ENCODE data around the gene KRTAP4-11.
"Not testable (repeated sequence)": the region's sequence is repeated elsewhere in the genome, so short reads cannot be mapped to it uniquely, and the experiment has no call there.

Gene KRTAP4-11

DNA sequence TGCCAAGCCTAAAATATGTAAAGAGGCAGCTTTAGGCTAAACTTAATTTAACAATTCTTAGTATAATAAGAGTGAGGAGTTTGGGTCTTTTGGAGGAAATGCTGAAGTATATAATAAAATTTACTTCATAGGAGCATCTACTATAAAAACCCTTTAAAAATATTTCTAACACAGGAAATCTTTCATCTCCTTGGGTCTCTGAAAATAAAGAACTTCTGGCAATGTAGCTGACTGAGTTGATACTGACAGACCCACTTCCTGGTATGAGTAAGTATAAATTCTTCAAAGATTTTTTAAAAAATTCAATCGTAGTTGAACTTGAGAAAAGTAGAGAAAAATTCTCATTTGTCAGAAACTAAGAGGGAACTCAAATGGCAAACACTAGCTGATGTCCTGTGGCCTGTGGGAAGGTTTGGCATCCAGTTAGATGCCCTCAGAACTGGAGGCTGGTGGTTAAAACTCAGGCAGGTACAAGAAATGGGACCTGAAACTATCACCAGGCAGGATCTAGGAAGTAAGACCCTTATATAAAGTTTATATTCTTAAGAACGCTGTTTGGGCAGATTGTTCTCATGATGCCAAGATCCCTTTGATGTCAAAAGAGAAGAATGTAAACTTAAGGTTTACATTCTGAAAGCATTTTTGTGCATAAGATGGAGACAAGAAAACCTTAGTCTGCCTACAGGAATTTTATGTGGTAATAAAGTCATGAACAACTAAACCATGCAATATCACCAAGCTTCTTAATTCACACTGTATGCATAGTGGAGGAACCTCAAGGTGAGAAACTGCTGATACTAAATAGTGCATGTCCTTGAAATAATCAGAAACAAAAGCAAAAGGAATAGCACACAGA lies 15.9 kb upstream of the KRTAP4-11 start:
- DNase-seq (ENCODE audit: extremely low read depth, low read depth): no peak
- H3K4me3 ChIP-seq (replicated peaks; ENCODE audit: low read depth, low read length): no peak overlapping the region
- TF ChIP-seq, protein P1, sequence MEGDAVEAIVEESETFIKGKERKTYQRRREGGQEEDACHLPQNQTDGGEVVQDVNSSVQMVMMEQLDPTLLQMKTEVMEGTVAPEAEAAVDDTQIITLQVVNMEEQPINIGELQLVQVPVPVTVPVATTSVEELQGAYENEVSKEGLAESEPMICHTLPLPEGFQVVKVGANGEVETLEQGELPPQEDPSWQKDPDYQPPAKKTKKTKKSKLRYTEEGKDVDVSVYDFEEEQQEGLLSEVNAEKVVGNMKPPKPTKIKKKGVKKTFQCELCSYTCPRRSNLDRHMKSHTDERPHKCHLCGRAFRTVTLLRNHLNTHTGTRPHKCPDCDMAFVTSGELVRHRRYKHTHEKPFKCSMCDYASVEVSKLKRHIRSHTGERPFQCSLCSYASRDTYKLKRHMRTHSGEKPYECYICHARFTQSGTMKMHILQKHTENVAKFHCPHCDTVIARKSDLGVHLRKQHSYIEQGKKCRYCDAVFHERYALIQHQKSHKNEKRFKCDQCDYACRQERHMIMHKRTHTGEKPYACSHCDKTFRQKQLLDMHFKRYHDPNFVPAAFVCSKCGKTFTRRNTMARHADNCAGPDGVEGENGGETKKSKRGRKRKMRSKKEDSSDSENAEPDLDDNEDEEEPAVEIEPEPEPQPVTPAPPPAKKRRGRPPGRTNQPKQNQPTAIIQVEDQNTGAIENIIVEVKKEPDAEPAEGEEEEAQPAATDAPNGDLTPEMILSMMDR (IDR thresholded peaks at IDR 0.05; ENCODE audit: low read depth, low read length, missing control alignments): no peak

DNA sequence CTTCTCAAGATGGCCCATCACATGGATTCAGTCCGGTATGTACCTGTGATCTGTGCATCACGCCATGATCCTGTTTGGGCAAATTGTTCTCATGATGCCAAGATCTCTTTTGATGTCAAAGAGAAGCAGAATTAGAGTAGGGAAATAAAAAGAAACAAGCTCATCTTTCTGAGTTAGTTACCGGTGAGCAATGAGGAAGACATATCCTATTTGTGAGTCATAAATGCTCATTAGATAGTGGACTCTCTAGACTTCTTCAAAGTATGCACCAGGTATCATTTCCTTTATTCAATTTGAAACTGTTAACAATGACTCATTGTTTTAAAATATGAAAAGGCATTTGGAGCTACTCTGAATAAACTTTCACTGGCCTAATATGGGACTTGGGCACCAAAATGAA lies 13.8 kb upstream of the KRTAP4-11 start:
- TF ChIP-seq, protein P1 (IDR thresholded peaks at IDR 0.05; ENCODE audit: low read depth, low read length, missing control alignments): no peak
- DNase-seq (ENCODE audit: extremely low read depth, low read depth): no peak
- no peak overlapping the region for H3K4me3 ChIP-seq (replicated peaks; ENCODE audit: low read depth, low read length)

DNA sequence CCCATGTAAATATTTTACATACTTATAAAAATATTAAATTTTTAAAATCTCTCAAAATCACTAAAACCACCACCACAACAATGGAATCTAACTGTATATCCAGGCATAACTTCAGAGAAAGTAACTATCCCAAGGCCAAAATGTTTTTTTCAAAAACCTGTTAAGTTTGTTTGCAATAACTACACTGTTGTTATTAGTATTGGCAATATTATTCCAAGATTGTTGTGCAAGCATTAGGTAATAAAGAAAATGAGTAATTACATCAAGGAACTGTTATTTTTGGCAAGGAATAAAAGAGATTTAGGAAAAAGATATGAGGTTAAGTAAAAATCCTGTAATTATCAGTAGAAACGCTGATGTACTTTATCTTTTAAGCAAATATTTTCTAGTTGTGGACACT lies 9.2 kb upstream of the KRTAP4-11 start:
- TF ChIP-seq, protein P1 (IDR thresholded peaks at IDR 0.05; ENCODE audit: low read depth, low read length, missing control alignments): no peak
- H3K4me3 ChIP-seq (replicated peaks; ENCODE audit: low read depth, low read length): no peak overlapping the region
- no peak for DNase-seq (ENCODE audit: extremely low read depth, low read depth)

DNA sequence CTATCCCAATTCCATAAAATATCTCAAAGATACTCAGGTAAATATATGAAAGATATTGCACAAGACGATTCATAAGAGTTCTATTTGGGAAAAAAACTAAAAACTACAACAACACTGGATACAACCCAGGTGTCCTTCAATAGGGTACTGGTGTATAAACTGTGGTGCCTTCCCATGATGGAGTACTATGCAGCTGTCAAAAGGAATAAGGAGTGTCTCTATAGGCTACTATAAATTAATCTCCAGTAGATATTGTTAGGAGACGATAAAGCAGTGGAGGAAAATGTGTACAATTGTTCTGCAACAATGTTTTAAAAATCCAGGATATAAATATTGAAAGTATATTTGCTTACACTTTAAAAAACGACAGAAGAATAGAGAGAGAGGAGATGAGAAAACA lies 8.2 kb upstream of the KRTAP4-11 start:
- TF ChIP-seq, protein P1 (IDR thresholded peaks at IDR 0.05; ENCODE audit: low read depth, low read length, missing control alignments): no peak
- no peak overlapping the region for H3K4me3 ChIP-seq (replicated peaks; ENCODE audit: low read depth, low read length)
- no peak for DNase-seq (ENCODE audit: extremely low read depth, low read depth)

DNA sequence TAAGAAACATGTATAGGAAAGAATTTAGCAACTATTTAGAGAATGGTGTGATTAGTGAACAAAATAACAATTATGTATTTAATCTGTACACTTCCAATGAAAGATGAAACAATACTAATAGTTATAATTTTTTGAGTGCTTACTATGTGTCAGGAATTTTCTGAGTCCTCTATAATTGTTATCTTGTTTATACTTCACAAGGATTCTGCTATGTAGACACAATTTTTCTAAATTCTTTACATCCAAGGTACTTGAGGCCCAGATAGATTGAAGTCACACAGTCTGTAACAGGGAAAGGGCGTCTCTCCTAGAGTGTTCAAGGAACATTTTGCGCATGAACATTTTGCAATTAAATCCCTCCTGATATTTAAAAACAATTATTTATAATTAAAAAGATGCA lies 6.9 kb upstream of the KRTAP4-11 start:
- no peak overlapping the region for H3K4me3 ChIP-seq (replicated peaks; ENCODE audit: low read depth, low read length)
- TF ChIP-seq, protein P1 (IDR thresholded peaks at IDR 0.05; ENCODE audit: low read depth, low read length, missing control alignments): no peak
- DNase-seq (ENCODE audit: extremely low read depth, low read depth): no peak

DNA sequence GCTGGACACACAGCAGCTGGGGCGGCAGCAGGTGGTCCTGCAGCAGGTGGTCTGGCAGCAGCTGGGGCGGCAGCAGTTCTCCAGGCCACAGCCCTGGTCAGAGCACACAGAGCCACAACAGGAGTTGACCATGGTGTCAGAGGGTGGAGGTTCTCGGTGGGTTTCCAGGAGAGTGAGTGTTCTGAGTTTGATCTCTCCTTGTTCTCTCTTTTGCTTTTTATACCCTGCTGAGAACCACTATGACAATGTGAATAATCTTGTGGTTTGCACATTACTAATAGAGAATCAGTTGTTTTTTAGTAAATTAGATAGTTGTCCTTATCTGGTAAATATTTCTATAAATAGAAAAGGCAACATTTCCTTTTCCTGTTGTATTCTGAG lies 5.8 kb upstream of the KRTAP4-11 start, which contains the start of gene KRTAP4-12:
Gene KRTAP4-12, minus strand, starts transcription at position 192 of the 381 bp plus-strand sequence. Its CDS starts 60 bp downstream, at position 132.
- DNase-seq (ENCODE audit: extremely low read depth, low read depth); H3K4me3 ChIP-seq (replicated peaks; ENCODE audit: low read depth, low read length): not testable (repeated sequence)

DNA sequence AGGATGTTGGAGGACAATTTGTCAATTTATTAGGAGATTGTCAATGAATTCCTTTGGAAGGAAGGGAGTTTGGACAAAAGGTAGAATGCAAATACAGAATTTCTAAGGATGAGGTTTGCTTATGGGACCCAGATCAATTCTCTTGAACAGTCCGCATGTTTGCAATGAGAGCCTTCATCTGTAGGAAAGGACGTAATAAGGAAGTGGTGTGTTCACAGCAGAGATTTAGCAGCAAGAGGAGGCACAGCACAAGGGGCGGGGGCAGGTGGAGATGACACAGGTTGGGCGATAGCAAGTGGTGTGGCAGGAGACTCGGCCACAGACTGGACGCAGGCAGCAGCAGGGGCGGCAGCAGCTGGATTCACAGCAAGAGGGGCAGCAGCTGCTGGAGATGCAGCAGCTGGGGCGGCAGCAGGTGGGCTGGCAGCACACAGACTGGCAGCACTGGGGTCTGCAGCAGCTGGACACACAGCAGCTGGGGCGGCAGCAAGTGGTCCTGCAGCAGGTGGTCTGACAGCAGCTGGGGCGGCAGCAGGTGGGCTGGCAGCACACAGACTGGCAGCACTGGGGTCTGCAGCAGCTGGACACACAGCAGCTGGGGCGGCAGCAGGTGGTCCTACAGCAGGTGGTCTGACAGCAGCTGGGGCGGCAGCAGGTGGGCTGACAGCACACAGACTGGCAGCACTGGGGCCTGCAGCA lies 5.3 kb upstream of the KRTAP4-11 start:
- not testable (repeated sequence) for DNase-seq (ENCODE audit: extremely low read depth, low read depth); H3K4me3 ChIP-seq (replicated peaks; ENCODE audit: low read depth, low read length)
